ENCODE measurements around the gene GZMM. TPM values are rescaled to one million over a fixed set of nuclear protein-coding genes. Genes with fewer than 3 reads are reported as not detected.

GZMM gene
- total RNA-seq, 4 donors from 2014 or later, result 0.88 TPM; not detected in 3

GRCh38 chr19:513368-514165 lies 30.3 kb upstream of the GZMM start:
- TF ChIP-seq CTCF (IDR thresholded peaks at IDR 0.05; ENCODE audit: low read depth), result no peak

GRCh38 chr19:514166-514663 lies 29.6 kb upstream of the GZMM start:
- TF ChIP-seq CTCF (IDR thresholded peaks at IDR 0.05; ENCODE audit: low read depth), result no peak

- TF ChIP-seq CTCF (IDR thresholded peaks at IDR 0.05; ENCODE audit: low read depth), result no peak
These were observed 25.9 kb upstream of the GZMM start for GRCh38 chr19:517721-518597.

- no peak for TF ChIP-seq CTCF (IDR thresholded peaks at IDR 0.05; ENCODE audit: low read depth)
These were observed 25.1 kb upstream of the GZMM start for GRCh38 chr19:518598-519231.

- no peak for TF ChIP-seq CTCF (IDR thresholded peaks at IDR 0.05; ENCODE audit: low read depth)
These were observed 24.4 kb upstream of the GZMM start for GRCh38 chr19:519449-519865.

- TF ChIP-seq CTCF (IDR thresholded peaks at IDR 0.05; ENCODE audit: low read depth), result no peak
These were observed 21.1 kb upstream of the GZMM start for GRCh38 chr19:522726-523125.

Data from subcutaneous adipose tissue (tissue), 4 donors.